Endothelial cell of umbilical vein (primary cell): ENCODE measurements around the gene PRSS48. TPM values are rescaled to one million over a fixed set of nuclear protein-coding genes. Genes with fewer than 3 reads are reported as not detected.

Source experiments
- BruUV-seq: library from RNA; stranded (reverse); fragments of 400-500 nt; replicated peaks from 2 replicates; lab custom pipeline; 2021; lab: Mats Ljungman, UMichigan
- CTCF ChIA-PET: fragments of 300-600, 350-600 bp; sonication (Branson Sonifier 250); formaldehyde crosslinking; loops from one replicate; lab custom pipeline; 2021; ENCODE audit warnings: antibody characterized with exemption, inconsistent platforms; lab: Charles Lee
- POLR2A ChIA-PET: fragments of 300-600, 350-600 bp; sonication (Branson Sonifier 250); formaldehyde crosslinking; loops from one replicate; lab custom pipeline; 2021; ENCODE audit warnings: antibody characterized with exemption, inconsistent platforms; lab: Charles Lee
- DNase-seq: peaks from one replicate; pipeline ENCODE4 v3.0.0-alpha.2; 2011; ENCODE audit warnings: low read depth, low spot score
- FAIRE-seq: peaks from 2 replicates; lab custom pipeline; 2011; peaks lifted over from hg19 to GRCh38; lab: Jason Lieb, UNC
- H2AFZ ChIP-seq: 2 replicates; pipeline ENCODE4 v1.6.0; 2012; ENCODE audit warnings: low read depth, low read length, control low read depth, inconsistent platforms
- H3K27ac ChIP-seq: 2 replicates; pipeline ENCODE4 v1.5.1; 2011; ENCODE audit warnings: low read depth, mild to moderate bottlenecking, control low read depth, low read length, moderate library complexity; ENCODE audit not compliant: insufficient read depth
- H3K27me3 ChIP-seq, 2 experiments: 2 replicates each; pipeline versions ENCODE4 v1.6.0 to v1.6.1; 2011; ENCODE audit warnings: low read length in 2 of 2, mixed read lengths in 1 of 2; ENCODE audit not compliant: control insufficient read depth in 2 of 2, insufficient read depth in 2 of 2
- H3K36me3 ChIP-seq, 2 experiments: 2 replicates in 1 of 2; 3 replicates in 1 of 2; pipeline ENCODE4 v1.5.1; 2011; ENCODE audit warnings: low read length in 2 of 2, mild to moderate bottlenecking in 1 of 2, moderate library complexity in 1 of 2; ENCODE audit not compliant: control insufficient read depth in 2 of 2, insufficient read depth in 2 of 2; ENCODE audit errors: extremely low read depth in 1 of 2
- H3K4me1 ChIP-seq: 3 replicates; pipeline ENCODE4 v1.5.1; 2011; ENCODE audit warnings: mild to moderate bottlenecking, low read length; ENCODE audit not compliant: control insufficient read depth, insufficient read depth; ENCODE audit errors: extremely low read depth
- H3K4me2 ChIP-seq: 2 replicates; pipeline ENCODE4 v1.6.1; 2011; ENCODE audit warnings: low read length, control low read depth, mixed read lengths; ENCODE audit not compliant: insufficient read depth
- H3K4me3 ChIP-seq, 3 experiments: fragments of 200-600 bp in 1 of 3; sonication (generic), shearing (Covaris generic) in 1 of 3; replicated peaks in 1 of 3; 2 replicates each; pipeline ENCODE4 v1.5.1; 2011 to 2016; ENCODE audit warnings: control low read depth in 3 of 3, low read length in 3 of 3, mild to moderate bottlenecking in 2 of 3, inconsistent platforms in 1 of 3, low read depth in 1 of 3, moderate library complexity in 1 of 3; ENCODE audit not compliant: insufficient read depth in 1 of 3
- H3K79me2 ChIP-seq: 2 replicates; pipeline ENCODE4 v1.6.0; 2012; ENCODE audit warnings: low read length, inconsistent platforms; ENCODE audit not compliant: control insufficient read depth, insufficient read depth
- H3K9ac ChIP-seq: replicated peaks from 2 replicates; pipeline ENCODE3; 2011; ENCODE audit warnings: low read length, control low read depth; ENCODE audit not compliant: insufficient read depth; ENCODE audit errors: extremely low read depth
- H3K9me1 ChIP-seq: replicated peaks from 3 replicates; pipeline ENCODE4 v1.6.0; 2011; ENCODE audit warnings: mild to moderate bottlenecking, low read length; ENCODE audit not compliant: control insufficient read depth, insufficient read depth; ENCODE audit errors: extremely low read depth
- H3K9me3 ChIP-seq: replicated peaks from 2 replicates; pipeline ENCODE4 v1.5.1; 2012; ENCODE audit warnings: low read length, inconsistent platforms; ENCODE audit not compliant: control insufficient read depth, insufficient read depth
- H4K20me1 ChIP-seq: replicated peaks from 2 replicates; pipeline ENCODE3; 2011; ENCODE audit warnings: mild to moderate bottlenecking, low read length; ENCODE audit not compliant: control insufficient read depth, insufficient read depth; ENCODE audit errors: extremely low read depth
- CTCF ChIP-seq, 2 donors: IDR thresholded peaks; 1 replicate in 1 of 2; 2 replicates in 1 of 2; pipeline ENCODE4 v1.5.1; 2011; ENCODE audit warnings: low read length in 2 of 2, mild to moderate bottlenecking in 2 of 2, moderate library complexity in 2 of 2, control low read depth in 1 of 2, inconsistent platforms in 1 of 2, low read depth in 1 of 2; ENCODE audit not compliant: insufficient read depth in 1 of 2; ENCODE audit errors: extremely low read depth in 1 of 2
- EZH2 ChIP-seq: IDR thresholded peaks from 2 replicates; pipeline ENCODE4 v1.6.1; 2012; ENCODE audit warnings: borderline replicate concordance, low read depth, mild to moderate bottlenecking, moderate library complexity, low read length, inconsistent platforms; ENCODE audit not compliant: severe bottlenecking
- GATA2 ChIP-seq: IDR thresholded peaks from 2 replicates; pipeline ENCODE4 v1.7.0; 2011; ENCODE audit warnings: low read depth, mild to moderate bottlenecking, moderate library complexity, mixed read lengths, low read length; ENCODE audit not compliant: insufficient read length, insufficient read depth
- POLR2A ChIP-seq: IDR thresholded peaks from 2 replicates; pipeline ENCODE4 v1.6.1; 2012; ENCODE audit warnings: low read depth, mild to moderate bottlenecking, control low read depth, low read length
- POLR2AphosphoS5 ChIP-seq: IDR thresholded peaks from 2 replicates; pipeline ENCODE4 v1.6.1; 2012; ENCODE audit warnings: low read depth, mild to moderate bottlenecking, control low read depth, low read length, moderate library complexity; ENCODE audit not compliant: insufficient read depth
- dilution Hi-C: fragments of 300-500 bp; cut with MboI; formaldehyde crosslinking; loops from one replicate; pipeline ENCODE4 v1.15.0; 2019; ENCODE audit warnings: low sequenced_read_pairs; ENCODE audit not compliant: extremely low pct_ligation_motif_present
- intact Hi-C: fragments of 100-400 bp; cut with micrococcal nuclease; formaldehyde crosslinking; loops from one replicate; pipeline ENCODE4 v1.10.0; 2022
- polyA plus RNA-seq, 4 experiments: library from polyadenylated mRNA; depleted of rRNA in 3 of 4; stranded (reverse) in 3 of 4; unstranded in 1 of 4; fragments of >200 nt; gene quantifications; 2 replicates each; pipeline versions ENCODE4 v1.2.1 to v1.2.3, GENCODE V29; 2011 to 2012; ENCODE audit warnings: missing spikeins in 1 of 4
- total RNA-seq: library from RNA; stranded (reverse); gene quantifications from 2 replicates; pipeline ENCODE4 v1.2.3, GENCODE V29; 2021
- TF ChIP-seq, protein P1 (sequence below): IDR thresholded peaks from 2 replicates; pipeline ENCODE4 v1.6.1; 2011; ENCODE audit not compliant: insufficient read depth, insufficient read length

PRSS48 gene
- total and polyA plus RNA-seq, 2 donors (not counting 3 experiments of a cell fraction or from before 2014, with no cell fraction given): not detected

GRCh38 chr4:151238477-151238876, 38.5 kb upstream of the PRSS48 start:
- no peaks in the 10 kb centered on the region for H4K20me1 ChIP-seq
- no peaks in the 10 kb centered on the region for H3K27me3 ChIP-seq
- H2AFZ ChIP-seq: no peak overlapping the region
- no peaks in the 10 kb centered on the region for H3K4me1 ChIP-seq
- BruUV-seq: no TSS peak
- DNase-seq (peak; percentile 59), FAIRE-seq (peak; percentile 18)
- no peaks in the 10 kb centered on the region for H3K9me3 ChIP-seq
- TF ChIP-seq, protein P1, sequence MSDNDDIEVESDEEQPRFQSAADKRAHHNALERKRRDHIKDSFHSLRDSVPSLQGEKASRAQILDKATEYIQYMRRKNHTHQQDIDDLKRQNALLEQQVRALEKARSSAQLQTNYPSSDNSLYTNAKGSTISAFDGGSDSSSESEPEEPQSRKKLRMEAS: no peak
- TF ChIP-seq CTCF (IDR thresholded peaks at IDR 0.05; ENCODE audit: extremely low read depth in 1 of 2, insufficient read depth in 1 of 2, low read depth in 1 of 2, low read length in 2 of 2): peak in 1 of 2 donors; percentile 5
- TF ChIP-seq POLR2A: no peak
- no peak for TF ChIP-seq EZH2
- TF ChIP-seq POLR2AphosphoS5: no peak
- TF ChIP-seq GATA2: no peak
- H3K4me3 ChIP-seq: no peak overlapping the region
- H3K79me2 ChIP-seq: peaks cover 2% of the 10 kb centered on the region
- ChIA-PET POLR2A (no interaction called here), CTCF (interaction anchor here (0.7 to 2.2 kb wide), 4 partner anchors 23 to 366 kb away, joined by 3 to 8 read pairs (median 3); no protein-coding TSS in a partner anchor)
- no peak overlapping the region for H3K27ac ChIP-seq
- no peak overlapping the region for H3K9ac ChIP-seq
- H3K9me1 ChIP-seq: no peaks in the 10 kb centered on the region
- intact Hi-C loops: no loop called here
- dilution Hi-C loops: no loop called here
- H3K36me3 ChIP-seq: no peaks in the 10 kb centered on the region
- H3K4me2 ChIP-seq: no peak overlapping the region
